Endometrial microvascular endothelial cells (primary cell): Measurements from ENCODE around the gene ACVRL1. TPM values are rescaled to one million over a fixed set of nuclear protein-coding genes. Genes with fewer than 3 reads are reported as not detected.

ENCODE experiments used
- in situ Hi-C: cut with HindIII; loops from 2 replicates; pipeline ENCODE4 v1.10.0; 2017; ENCODE audit warnings: low sequenced_read_pairs, low pct_unique_long_range_greater_than_20kb; ENCODE audit errors: inconsistent ontology term
- total RNA-seq: library from RNA; depleted of rRNA; stranded (reverse); fragments of >200 nt; gene quantifications from one replicate; pipeline ENCODE4 v1.2.3, GENCODE V29; 2015; ENCODE audit errors: inconsistent ontology term

ACVRL1 gene
- total RNA-seq, 1 donor from 2014 or later: 415 TPM

DNA sequence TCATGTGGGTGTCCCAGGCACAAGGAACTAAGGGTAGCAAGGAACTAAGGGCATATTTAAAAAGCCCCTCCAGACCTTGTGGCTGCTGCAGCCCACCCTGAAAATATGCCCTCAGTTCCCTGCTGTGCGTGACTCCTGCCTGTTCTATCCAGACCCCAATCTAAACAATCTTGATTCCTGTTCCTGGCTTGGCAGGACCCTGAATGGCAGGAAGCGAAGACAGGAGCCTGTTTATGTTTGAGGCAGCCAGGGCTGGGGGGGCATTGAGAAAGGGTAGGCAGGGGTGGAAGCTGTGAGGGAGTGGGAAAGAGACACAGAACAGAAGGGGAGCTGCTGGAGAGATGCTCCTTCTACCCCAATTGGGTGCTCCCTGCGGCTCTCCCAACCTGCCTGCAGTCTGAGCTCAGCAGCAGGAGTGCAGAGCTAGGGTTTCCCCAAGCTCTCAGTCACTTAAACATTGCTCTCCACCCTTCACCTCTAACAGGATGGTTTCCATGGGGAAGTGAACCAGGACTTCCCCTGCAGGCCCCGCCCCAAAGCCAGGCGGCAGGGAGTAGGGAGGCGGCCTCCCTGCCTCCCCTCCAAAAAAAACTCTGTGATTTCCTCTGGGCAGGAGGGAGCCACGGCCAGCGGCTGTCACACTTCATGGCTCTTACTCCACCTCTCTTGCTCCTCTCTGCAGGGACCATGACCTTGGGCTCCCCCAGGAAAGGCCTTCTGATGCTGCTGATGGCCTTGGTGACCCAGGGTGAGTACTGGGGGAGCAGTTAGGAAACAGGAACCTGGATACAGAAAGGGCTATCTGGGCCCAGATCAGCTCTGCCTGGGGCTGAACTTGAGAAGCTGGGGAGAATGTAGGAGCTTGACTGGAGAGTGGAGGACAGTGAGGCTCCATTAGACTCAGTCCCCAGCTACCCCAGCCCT is 4.7 kb downstream of the ACVRL1 start:
- in situ Hi-C loops: no loop called here

DNA sequence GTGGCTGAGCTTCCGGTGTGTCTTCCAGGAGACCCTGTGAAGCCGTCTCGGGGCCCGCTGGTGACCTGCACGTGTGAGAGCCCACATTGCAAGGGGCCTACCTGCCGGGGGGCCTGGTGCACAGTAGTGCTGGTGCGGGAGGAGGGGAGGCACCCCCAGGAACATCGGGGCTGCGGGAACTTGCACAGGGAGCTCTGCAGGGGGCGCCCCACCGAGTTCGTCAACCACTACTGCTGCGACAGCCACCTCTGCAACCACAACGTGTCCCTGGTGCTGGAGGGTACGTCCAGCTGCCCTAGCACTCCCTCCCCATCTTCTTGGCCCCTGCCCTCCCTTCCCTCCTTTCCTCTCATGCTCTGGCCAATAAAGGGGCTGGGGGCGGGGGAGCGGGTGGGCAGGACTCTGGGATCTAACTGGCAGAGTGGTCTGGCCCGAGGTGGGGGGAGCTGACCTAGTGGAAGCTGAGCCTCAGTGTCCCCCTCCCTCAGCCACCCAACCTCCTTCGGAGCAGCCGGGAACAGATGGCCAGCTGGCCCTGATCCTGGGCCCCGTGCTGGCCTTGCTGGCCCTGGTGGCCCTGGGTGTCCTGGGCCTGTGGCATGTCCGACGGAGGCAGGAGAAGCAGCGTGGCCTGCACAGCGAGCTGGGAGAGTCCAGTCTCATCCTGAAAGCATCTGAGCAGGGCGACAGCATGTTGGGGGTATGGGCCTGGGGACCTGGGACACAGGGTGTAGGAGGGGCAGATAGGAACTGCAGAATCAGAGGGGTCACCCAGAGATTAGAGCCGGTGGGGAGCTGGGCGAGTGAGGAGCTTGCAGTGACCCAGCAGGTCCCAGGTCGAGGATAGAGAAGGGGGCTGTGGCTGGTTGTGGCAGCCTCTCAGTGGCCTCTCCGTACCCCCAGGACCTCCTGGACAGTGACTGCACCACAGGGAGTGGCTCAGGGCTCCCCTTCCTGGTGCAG is 6.0 kb downstream of the ACVRL1 start:
- in situ Hi-C loops: no loop called here

DNA sequence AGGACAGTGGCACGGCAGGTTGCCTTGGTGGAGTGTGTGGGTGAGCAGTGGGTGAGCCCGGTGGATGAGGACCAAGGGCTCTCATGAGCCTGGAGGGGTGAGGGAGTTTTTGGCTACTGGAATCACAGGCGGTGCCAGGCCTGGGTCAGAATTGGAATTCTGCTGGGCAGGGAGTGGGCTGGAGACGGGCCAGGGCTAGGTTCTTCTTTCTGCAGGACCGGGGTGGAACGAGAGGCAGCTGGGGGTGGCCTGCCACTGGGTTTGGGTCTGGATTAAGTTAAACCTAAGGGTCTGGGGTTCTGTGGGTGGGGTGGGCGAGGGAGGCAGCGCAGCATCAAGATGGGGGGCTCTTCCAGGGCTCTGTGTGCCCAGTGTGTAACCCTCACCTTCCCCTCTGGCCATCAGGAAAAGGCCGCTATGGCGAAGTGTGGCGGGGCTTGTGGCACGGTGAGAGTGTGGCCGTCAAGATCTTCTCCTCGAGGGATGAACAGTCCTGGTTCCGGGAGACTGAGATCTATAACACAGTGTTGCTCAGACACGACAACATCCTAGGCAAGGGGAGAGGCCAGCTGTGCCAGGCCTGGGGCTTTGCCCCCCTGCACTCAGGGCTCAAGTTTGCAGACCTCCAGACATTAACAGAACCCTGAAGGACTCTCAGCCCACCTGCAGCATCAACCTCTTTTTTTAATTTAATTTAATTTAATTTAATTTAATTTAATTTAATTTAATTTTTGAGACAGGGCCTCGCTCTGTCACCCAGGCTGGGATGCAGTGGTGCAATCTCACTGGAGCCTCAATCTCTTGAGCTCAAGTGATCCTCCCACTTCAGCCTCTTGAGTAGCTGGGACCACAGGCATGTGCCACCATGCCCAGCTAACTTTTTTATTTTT is 7.0 kb downstream of the ACVRL1 start:
- in situ Hi-C loops: no loop called here

DNA sequence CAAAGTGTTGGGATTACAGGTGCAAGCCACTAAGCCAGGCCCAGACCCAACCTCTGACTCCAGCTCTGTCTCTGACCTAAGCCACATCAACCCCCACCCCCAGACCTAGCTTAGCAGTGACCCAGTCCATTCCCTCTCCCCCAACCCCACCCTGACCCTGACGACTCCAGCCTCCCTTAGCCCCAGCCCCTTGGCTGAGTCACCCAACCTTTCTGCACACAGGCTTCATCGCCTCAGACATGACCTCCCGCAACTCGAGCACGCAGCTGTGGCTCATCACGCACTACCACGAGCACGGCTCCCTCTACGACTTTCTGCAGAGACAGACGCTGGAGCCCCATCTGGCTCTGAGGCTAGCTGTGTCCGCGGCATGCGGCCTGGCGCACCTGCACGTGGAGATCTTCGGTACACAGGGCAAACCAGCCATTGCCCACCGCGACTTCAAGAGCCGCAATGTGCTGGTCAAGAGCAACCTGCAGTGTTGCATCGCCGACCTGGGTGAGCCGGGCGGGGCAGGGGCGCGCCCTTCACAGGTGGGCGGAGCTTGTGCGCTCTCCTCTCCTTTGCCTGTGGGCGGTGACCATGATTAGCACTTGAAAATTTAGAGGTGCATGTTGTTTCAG is 7.8 kb downstream of the ACVRL1 start:
- in situ Hi-C loops: no loop called here

DNA sequence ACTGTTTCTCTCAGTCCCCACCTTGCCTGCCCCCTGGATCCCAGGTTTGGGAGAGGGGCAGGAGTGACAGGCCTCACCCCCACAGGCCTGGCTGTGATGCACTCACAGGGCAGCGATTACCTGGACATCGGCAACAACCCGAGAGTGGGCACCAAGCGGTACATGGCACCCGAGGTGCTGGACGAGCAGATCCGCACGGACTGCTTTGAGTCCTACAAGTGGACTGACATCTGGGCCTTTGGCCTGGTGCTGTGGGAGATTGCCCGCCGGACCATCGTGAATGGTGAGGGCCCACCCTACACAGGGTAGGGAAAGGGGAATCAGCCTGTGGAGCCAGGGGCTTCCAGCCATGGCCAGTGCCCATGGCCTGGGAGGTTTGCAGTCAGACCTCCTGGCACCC is 8.6 kb downstream of the ACVRL1 start:
- in situ Hi-C loops: no loop called here

DNA sequence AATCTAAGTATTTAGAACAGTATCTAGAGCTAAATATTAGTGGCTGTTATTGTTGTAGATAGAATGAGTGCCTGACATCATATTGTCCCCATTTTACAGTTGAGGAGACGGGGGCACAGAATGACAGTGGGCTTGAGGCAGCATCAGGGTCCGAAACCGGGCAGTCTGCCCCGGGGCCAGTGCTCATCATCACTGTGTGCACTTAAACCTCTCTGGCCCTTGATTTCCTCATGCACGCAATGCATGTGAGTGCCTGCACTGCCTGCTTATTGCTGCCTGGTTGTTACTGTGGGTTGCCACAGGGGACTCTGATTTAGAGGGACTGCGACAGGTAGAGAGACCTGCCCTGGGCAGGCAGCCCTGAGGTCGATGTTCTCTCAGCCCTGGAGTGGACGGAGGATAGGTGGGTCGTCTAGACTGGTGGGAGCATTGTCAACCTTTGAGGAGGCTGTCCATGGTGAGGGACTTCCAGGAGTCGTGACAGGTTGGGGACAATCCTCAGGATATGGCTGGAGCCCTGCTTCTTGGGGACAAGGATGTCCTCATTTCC is 9.8 kb downstream of the ACVRL1 start:
- in situ Hi-C loops: no loop called here

DNA sequence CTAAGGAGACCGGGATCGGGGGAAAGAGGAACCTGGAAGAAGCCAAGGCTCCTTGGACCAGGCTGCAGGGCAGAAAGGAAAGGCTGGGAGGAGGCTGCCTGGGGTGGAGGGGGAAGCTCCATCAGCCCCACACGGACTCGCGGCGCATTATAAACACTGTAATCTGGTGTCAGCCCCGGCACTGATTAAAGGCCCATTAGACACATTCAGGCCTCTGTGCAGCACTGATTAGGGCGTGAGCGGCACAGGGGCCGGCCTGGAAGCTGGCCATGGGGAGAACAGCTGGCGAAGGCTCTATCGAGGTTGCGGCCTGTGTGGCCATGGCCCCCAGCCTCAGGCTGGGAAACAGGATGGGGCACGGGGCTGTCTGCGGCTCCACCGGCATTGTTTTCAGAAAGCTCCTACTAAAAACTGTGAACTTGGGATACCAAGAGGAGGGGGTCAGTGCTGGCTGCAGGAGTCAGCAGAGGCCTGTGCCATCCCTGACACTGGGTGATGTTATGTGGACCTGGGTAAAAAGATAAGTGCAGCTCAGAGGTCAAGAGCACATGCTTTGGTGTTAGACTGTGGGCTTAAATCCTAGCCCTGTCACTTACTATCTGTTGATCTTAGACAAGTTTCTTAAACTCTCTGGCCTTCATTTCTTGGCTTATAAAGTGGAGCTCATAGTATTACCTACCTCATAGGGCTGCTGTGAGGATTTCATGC is 10.6 kb downstream of the ACVRL1 start:
- in situ Hi-C loops: no loop called here

DNA sequence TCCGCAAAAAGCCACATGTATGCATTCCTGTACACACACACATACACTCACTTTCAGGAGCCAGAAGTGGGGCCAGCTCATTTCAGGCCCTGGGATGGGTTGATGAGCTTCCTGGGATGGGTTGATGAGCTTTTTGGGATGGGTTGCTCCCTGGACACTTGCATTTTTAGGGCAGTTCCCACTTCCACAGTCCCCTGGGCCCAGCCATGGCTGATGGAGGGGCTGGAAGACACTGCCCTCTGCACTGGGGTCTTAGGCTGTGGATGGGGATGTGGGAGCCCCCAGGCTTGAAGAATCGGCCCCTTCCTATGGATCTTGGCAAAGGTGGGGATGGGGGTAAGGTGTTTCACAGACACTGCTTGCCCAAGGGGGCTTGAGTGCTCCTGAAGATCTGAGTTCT is 12.7 kb downstream of the ACVRL1 start:
- in situ Hi-C loops: no loop called here

DNA sequence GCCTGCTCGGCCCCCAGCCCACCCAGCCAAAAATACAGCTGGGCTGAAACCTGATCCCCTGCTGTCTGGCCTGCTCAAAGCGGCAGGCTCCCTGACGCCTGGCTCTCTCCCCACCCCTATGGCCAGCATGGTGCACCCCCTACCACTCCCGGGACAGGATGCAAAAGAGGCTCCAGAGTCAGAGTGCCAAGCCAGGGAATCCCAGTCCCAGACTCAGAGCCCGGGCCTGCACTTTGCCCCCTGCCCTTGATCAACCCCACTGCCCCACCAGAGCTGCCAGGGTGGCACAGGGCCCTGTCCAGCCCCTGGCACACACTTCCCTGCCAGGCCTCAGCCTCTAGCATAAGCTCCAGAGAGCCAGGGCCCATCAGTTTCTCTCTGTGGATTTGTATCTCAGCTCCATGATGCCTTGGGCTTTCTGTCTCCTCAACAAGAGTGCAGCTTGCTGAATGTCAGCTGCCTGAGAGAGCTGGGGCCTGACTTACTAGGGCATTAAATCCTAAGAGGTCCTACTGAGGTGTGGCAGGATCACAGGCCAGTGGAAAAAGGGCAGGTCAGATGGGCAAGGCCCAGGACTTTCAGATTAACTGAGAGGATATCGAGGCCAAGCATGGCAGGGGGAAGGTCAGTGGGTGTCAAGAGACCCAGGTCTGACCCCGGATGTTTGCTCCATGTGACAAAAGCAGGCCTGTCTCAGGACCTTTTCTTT is 13.9 kb downstream of the ACVRL1 start:
- in situ Hi-C loops: no loop called here

DNA sequence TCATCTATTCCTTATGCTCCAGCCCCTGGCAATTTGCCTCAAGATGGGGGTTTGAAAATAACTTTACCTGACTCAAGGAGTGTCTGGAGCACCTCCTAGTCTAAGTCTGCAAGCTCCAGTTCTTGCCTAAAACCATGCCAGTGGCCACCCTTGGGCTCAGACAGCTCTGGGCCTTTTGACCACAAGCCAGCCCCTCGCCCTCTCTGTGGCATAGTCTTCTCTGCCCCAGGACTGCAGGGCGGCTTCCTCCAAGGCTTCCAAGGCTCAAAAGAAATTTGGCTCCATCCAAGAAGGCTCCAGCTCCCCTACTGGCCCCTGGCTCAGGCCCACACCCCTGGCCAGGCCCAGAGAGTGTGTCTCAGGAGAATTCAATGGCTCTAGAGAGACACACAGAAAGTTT is 14.8 kb downstream of the ACVRL1 start:
- in situ Hi-C loops: no loop called here

DNA sequence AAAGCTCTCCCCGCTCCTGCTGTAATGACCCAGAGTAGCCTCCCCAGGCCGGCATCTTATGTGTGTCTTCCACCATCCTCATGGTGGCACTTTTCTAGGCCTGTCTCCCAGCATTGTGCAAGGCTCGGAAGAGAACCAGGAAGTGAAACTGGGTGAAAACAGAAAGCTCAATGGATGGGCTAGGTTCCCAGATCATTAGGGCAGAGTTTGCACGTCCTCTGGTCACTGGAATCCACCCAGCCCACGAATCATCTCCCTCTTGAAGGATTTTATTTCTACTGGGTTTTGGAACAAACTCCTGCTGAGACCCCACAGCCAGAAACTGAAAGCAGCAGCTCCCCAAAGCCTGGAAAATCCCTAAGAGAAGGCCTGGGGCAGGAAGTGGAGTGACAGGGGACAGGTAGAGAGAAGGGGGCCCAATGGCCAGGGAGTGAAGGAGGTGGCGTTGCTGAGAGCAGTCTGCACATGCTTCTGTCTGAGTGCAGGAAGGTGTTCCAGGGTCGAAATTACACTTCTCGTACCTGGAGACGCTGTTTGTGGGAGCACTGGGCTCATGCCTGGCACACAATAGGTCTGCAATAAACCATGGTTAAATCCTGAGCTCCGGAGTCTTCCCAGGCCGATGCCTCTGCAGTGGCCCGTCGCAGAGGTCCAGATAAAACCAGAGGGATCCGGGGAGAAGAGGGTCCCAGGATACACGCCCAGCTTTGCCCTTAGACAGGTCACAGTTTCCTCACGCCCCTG is 15.6 kb downstream of the ACVRL1 start:
- in situ Hi-C loops: no loop called here

DNA sequence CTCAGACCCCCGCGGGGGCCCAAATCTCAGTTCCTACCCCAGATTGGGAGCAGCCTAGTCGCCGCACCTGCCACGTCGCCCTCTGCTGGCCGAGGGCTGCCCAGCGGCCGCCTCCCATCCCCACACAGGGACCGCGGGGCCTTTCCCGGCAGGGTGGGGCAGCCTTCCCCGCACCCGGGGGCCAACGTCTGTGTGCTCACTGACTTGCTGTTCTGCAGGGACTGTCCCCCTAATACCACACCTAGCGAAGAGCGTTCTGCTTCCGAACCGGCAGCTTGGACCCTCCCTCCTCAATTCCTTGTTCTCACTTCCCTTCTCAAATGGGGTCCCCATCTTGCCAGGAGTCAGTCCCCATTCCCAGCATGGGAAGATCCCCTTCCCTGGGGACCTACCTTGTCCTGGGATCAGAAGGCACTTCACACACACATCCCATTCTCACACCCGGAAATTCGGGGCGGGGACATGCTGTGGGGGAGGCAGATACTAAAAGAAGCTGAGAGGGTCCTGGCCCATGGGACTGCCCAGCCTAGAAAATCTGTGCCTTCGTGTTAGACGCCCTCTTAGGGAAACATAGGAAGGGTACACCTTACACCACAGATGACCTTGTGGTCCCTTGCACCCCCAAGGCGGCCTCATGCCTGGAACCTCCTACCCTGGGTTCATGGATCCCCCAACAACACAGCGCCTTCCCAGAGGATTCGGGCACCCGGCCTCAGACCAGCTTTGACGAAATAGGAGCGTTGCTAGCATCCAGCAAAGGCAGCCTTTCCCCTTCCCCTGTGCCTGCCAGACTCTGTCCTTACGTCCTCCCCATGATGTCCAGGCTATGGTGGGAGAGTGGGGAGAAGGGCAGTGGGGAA is 16.4 kb downstream of the ACVRL1 start:
- in situ Hi-C loops: no loop called here

DNA sequence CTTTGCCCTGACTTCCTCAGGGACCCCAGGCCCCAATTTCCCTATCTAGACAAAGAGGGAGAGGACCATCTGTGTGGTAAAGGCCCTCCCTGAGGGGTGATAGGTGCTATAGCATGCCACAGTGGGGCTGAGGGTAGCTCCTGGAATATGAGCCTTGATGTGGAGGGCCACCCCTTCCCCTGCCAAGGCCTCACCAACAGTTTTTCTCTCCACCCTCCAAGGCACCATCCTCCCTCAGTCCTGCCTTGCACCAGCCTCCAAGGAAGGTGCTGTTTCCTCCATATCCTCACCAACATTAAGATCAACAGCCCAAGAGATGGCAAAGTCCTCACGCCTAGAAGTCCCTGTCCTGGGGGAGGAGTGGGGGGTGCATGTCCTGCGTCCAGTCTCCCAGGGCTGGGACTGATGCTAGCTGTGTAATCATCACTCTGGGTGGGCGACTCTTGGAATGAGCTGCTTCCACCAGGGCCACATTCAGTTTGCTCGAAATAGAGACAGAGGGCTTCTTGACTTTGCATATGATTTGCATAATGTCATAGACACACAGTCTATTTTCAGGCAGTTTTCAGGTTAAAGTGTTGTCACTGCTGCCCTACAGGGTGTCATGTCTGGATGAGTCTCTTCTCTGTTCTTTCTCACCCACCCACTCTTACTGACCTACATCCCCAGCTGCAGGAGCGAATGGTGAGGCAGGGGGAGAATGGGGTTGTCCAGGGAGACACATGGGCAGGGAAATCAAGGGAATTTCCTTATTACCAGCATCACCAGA is 17.4 kb downstream of the ACVRL1 start:
- in situ Hi-C loops: no loop called here

DNA sequence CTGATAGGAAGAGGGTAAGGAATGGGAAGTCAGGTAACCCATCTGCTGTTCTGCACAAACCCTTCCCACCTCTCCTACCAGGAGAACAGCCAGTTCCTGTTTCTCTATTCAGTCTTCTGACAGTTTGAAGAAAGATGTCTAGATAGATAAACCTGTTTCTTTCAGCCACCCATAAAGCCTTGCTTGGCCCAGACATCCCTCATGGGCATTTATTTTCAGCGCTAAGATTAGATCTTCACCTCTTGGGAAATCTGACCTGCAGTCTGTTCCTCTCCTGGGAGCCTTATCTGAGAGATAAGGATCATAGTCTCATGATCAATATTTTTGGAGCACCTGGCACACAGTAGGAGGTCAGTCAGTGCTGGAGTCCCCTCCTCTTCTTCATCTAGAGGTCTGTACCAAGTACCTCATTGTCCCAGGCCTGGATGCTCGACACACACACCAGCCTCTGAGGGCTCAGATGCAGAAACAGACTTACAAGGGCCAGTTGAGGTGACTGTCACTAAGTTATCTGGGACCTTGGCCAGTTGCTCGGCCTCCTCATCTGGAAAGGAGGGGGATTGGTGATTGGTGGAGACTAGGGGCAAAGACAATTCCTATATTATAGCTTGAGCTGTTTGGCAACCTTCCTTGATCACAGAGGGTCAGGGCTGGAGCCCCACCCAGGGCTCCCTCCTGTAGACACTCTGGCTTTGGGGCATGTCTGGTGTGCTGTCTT is 18.2 kb downstream of the ACVRL1 start:
- in situ Hi-C loops: no loop called here
